ENCODE data around the gene ZNF618. TPM values are rescaled to one million over a fixed set of nuclear protein-coding genes. Genes with fewer than 3 reads are reported as not detected.

Gene ZNF618
- polyA plus RNA-seq, 1 donor (not counting 4 experiments of a cell fraction or from before 2014, with no cell fraction given), result 2.5 TPM

DNA sequence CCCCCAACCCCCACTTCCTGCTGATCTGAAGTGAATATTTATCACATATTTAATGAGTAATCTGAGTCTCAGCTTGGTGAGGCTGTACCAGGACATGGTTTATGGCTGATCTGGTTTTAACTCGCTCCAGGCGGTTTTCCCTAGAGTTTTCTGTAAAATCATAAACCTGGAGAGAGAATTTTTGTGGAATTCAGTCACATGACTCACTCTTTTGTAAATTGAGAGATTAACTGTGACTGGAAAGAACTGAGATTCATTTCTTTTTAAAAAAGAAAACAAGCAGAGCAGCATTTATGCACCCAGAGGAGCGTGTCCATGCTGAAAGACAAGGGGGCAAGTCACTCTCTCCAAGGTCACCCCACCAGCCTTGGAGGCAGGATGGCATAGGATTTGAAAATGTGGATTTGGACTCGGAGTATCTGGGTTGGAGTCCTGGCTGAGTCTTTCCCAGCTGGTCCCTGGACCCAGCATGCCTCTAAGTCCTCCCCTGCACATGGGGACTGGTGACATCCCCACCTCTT is 81.8 kb downstream of the ZNF618 start:
- Histone ChIP-seq H3K9me1 (ENCODE audit: control insufficient read depth, extremely low read depth, insufficient read depth, low read length) (no peaks in the 10 kb centered on the region), H3K27ac (ENCODE audit: control insufficient read depth, insufficient read depth, low read length) (peak overlapping the region; percentile 62), H3K9ac (ENCODE audit: control insufficient read depth, extremely low read depth, insufficient read depth, low read length) (no peak overlapping the region), H2AFZ (ENCODE audit: control insufficient read depth, low read length) (no peak overlapping the region), H3K27me3 (ENCODE audit: control insufficient read depth, extremely low read depth, insufficient read depth, low read length) (no peaks in the 10 kb centered on the region), H4K20me1 (ENCODE audit: control insufficient read depth, extremely low read depth, insufficient read depth, low read length) (no peaks in the 10 kb centered on the region), H3K4me1 (ENCODE audit: control insufficient read depth, extremely low read depth, insufficient read depth, low read length) (peaks cover 18% of the 10 kb centered on the region), H3K9me3 (ENCODE audit: control insufficient read depth, low read depth, low read length) (no peaks in the 10 kb centered on the region), H3K79me2 (ENCODE audit: control insufficient read depth, insufficient read depth, low read length) (no peaks in the 10 kb centered on the region), H3K4me3 (ENCODE audit: control insufficient read depth in 2 of 3, extremely low read depth in 1 of 3, insufficient read depth in 2 of 3, low read depth in 1 of 3, low read length in 3 of 3) (no peak overlapping the region), H3K36me3 (ENCODE audit: control insufficient read depth in 2 of 2, extremely low read depth in 1 of 2, insufficient read depth in 2 of 2, low read length in 2 of 2) (peaks cover 0 to 1% of the 10 kb centered on the region in 2 experiments), H3K4me2 (ENCODE audit: control insufficient read depth, extremely low read depth, insufficient read depth, low read depth, low read length) (peak overlapping the region; percentile 22)
- FAIRE-seq (peak; percentile 75), DNase-seq (ENCODE audit: low read depth, low spot score) (peak; percentile 50)
- TF ChIP-seq EZH2 (IDR thresholded peaks at IDR 0.05; ENCODE audit: low read length), result no peak
- TF ChIP-seq, protein P1, sequence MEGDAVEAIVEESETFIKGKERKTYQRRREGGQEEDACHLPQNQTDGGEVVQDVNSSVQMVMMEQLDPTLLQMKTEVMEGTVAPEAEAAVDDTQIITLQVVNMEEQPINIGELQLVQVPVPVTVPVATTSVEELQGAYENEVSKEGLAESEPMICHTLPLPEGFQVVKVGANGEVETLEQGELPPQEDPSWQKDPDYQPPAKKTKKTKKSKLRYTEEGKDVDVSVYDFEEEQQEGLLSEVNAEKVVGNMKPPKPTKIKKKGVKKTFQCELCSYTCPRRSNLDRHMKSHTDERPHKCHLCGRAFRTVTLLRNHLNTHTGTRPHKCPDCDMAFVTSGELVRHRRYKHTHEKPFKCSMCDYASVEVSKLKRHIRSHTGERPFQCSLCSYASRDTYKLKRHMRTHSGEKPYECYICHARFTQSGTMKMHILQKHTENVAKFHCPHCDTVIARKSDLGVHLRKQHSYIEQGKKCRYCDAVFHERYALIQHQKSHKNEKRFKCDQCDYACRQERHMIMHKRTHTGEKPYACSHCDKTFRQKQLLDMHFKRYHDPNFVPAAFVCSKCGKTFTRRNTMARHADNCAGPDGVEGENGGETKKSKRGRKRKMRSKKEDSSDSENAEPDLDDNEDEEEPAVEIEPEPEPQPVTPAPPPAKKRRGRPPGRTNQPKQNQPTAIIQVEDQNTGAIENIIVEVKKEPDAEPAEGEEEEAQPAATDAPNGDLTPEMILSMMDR (optimal IDR thresholded peaks at IDR 0.05 in 1 of 3, IDR thresholded peaks at IDR 0.05 in 1 of 3, conservative IDR thresholded peaks at IDR 0.05 in 1 of 3; ENCODE audit: extremely low read depth in 1 of 3, insufficient read depth in 2 of 3, low read length in 3 of 3), result no peak
- dilution Hi-C loops (cut with MboI; ENCODE audit: extremely low pct_ligation_motif_present, low sequenced_read_pairs), result no loop called here

DNA sequence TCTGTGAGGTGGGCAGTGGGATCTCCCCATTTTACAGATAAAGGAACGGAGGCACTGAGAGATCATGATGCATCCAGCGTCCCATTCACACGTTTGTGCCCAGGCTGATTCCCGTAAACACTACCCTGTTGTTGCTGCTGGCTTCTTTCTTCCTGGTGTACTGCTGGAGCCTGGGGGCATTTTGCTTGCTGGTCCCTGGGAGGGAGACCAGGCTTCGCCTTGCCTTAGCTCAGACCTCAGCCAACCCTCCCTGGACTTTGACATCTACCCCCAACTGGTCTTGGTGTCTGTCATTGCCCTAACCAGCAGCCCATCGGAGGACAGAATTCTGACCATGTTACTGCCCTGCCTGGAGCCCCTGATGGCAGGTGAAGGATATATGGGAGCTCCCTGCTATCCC is 82.4 kb downstream of the ZNF618 start:
- FAIRE-seq (no peak), DNase-seq (ENCODE audit: low read depth, low spot score) (no peak)
- no peaks in the 10 kb centered on the region for H3K9me1 ChIP-seq (ENCODE audit: control insufficient read depth, extremely low read depth, insufficient read depth, low read length)
- H3K4me2 ChIP-seq (ENCODE audit: control insufficient read depth, extremely low read depth, insufficient read depth, low read depth, low read length), result peak overlapping the region; percentile 22
- H3K4me1 ChIP-seq (ENCODE audit: control insufficient read depth, extremely low read depth, insufficient read depth, low read length), result peaks cover 18% of the 10 kb centered on the region
- H3K9ac ChIP-seq (ENCODE audit: control insufficient read depth, extremely low read depth, insufficient read depth, low read length), result no peak overlapping the region
- H3K27ac ChIP-seq (ENCODE audit: control insufficient read depth, insufficient read depth, low read length), result no peak overlapping the region
- H3K36me3 ChIP-seq (ENCODE audit: control insufficient read depth in 2 of 2, extremely low read depth in 1 of 2, insufficient read depth in 2 of 2, low read length in 2 of 2), result peaks cover 0 to 1% of the 10 kb centered on the region in 2 experiments
- no peaks in the 10 kb centered on the region for H3K9me3 ChIP-seq (ENCODE audit: control insufficient read depth, low read depth, low read length)
- no peak overlapping the region for H3K4me3 ChIP-seq (ENCODE audit: control insufficient read depth in 2 of 3, extremely low read depth in 1 of 3, insufficient read depth in 2 of 3, low read depth in 1 of 3, low read length in 3 of 3)
- H4K20me1 ChIP-seq (ENCODE audit: control insufficient read depth, extremely low read depth, insufficient read depth, low read length), result no peaks in the 10 kb centered on the region
- dilution Hi-C loops (cut with MboI; ENCODE audit: extremely low pct_ligation_motif_present, low sequenced_read_pairs), result no loop called here
- TF ChIP-seq, protein P1 (optimal IDR thresholded peaks at IDR 0.05 in 1 of 3, IDR thresholded peaks at IDR 0.05 in 1 of 3, conservative IDR thresholded peaks at IDR 0.05 in 1 of 3; ENCODE audit: extremely low read depth in 1 of 3, insufficient read depth in 2 of 3, low read length in 3 of 3), result no peak
- no peak for TF ChIP-seq EZH2 (IDR thresholded peaks at IDR 0.05; ENCODE audit: low read length)
- no peak overlapping the region for H2AFZ ChIP-seq (ENCODE audit: control insufficient read depth, low read length)
- H3K27me3 ChIP-seq (ENCODE audit: control insufficient read depth, extremely low read depth, insufficient read depth, low read length), result no peaks in the 10 kb centered on the region
- H3K79me2 ChIP-seq (ENCODE audit: control insufficient read depth, insufficient read depth, low read length), result no peaks in the 10 kb centered on the region
